Erythroblast (primary cell): ENCODE measurements around the gene SCLY.
"Not testable (repeated sequence)": the region's sequence is repeated elsewhere in the genome, so short reads cannot be mapped to it uniquely, and the experiment has no call there.

Source experiments
- DNase-seq, 2 experiments: peaks; one replicate each; lab custom pipeline; 2025; lab: John Stamatoyannopoulos, UW
- GATA1 ChIP-seq: IDR thresholded peaks from 2 replicates; pipeline ENCODE4 v1.6.1; 2011; ENCODE audit warnings: low read depth, mild to moderate bottlenecking, control low read depth, low read length, moderate library complexity
- POLR2A ChIP-seq: IDR thresholded peaks from 2 replicates; pipeline ENCODE4 v1.6.1; 2011; ENCODE audit warnings: mild to moderate bottlenecking, low read length

The SCLY gene

DNA sequence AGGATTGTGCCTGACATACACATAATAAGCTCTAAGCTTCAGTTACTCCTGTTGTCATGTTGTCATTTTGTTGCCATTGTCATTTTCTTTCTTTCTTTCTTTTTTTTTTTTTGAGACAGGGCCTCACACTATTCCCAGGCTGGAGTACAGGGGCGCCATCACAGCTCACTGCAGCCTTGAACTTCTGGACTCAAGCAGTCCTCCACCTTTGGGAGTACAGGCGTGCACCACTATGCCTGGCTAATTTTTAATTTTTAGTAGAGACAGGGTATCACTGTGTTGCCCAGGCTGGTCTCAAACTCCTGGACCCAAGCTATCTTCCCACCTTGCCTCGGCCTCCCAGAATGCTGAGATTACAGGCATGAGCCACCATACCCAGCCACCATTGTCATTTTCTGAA, 30.9 kb upstream of the SCLY start:
- TF ChIP-seq POLR2A (no peak), GATA1 (no peak)

GRCh38 chr2:238030422-238031155, 30.2 kb upstream of the SCLY start:
- TF ChIP-seq POLR2A (no peak), GATA1 (no peak)
- no peak for DNase-seq

More for the DNA sequence above, 30.9 kb upstream of the SCLY start:
- DNase-seq: no peak

DNA sequence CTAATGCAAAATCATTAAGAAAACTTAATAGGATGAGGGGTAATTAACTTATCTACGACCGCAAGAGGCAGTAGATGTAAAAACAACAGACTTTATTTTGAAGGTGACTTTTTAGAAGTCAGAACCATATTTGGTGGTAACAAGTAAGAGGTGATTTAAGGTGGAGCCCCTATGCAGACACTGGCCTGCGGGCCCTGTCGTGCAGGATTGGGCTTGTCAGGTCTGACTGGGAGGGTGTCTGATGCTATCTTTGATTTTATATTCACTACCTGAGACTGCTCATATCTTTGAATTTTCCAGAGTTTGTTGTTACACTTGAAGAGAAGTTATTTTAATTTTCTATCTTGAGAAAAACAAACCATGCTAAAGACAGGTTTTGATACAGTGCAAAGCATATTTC, 29.1 kb upstream of the SCLY start:
- TF ChIP-seq GATA1 (no peak), POLR2A (no peak)
- DNase-seq: no peak

- no peak for DNase-seq
- TF ChIP-seq GATA1: no peak
- TF ChIP-seq POLR2A: no peak
Measured at GRCh38 chr2:238032755-238033337, 28.0 kb upstream of the SCLY start.

DNA sequence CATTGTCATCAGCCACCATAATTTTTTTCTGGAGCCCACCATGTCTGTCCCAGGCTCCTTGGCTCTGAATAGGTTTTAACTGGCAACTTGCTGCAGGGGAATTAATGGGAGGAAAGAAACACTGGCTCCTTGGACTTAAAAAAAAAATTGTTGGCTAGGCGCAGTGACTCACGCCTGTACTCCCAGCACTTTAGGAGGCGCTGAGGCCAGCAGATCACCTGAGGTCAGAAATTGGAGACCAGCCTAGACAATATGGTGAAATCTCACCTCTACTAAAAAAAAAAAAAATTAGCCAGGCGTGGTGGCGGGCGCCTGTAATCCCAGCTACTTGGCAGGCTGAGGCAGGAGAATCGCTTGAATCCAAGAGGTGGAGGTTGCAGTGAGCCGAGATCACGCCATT, 26.8 kb upstream of the SCLY start:
- not testable (repeated sequence) for DNase-seq

DNA sequence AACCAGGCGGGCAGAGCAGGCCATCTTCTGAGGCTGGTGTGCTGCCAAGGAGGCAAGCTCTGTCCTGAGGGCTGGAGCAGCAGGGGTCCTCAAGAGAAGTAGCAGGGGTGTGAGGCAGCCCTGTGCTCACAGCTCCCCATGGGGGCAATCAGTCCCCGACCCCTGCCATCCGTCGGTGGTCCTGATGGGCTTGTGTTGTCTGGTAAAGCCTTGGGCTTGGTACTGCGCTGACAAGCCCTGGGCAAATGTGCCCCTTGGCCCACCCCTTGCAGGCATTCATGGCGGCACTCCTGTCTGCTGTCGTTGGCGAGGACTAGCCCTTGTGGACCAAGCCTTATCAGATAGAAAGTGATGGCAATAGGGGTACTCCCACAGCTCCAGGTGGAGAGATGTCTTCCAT, 22.6 kb upstream of the SCLY start:
- TF ChIP-seq POLR2A (no peak), GATA1 (no peak)
- no peak for DNase-seq

DNA sequence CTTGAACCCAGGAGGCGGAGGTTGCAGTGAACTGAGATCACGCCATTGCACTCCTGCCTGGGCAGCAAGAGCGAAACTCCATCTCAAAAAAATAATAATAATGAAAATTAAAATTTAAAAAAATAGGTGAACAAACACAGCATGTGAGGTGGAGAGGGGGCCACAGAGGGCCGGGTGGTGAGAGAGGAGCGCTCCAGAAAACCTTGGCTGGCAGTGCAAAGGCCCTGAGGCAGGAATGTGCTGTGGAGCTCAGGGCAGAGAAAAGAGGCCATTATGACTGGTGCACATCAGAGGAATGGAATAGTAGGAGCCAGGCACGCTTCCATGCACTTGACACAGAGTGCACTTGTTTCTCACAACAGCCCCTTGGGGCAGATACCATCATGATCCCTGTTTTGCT, 21.6 kb upstream of the SCLY start:
- no peak for DNase-seq
- TF ChIP-seq GATA1 (no peak), POLR2A (no peak)

GRCh38 chr2:238039985-238040384, 20.8 kb upstream of the SCLY start:
- no peak for TF ChIP-seq GATA1
- no peak for TF ChIP-seq POLR2A

GRCh38 chr2:238040918-238041317, 19.9 kb upstream of the SCLY start:
- DNase-seq: no peak
- no peak for TF ChIP-seq GATA1
- no peak for TF ChIP-seq POLR2A

More at GRCh38 chr2:238039985-238040384, 20.8 kb upstream of the SCLY start:
- DNase-seq: no peak

DNA sequence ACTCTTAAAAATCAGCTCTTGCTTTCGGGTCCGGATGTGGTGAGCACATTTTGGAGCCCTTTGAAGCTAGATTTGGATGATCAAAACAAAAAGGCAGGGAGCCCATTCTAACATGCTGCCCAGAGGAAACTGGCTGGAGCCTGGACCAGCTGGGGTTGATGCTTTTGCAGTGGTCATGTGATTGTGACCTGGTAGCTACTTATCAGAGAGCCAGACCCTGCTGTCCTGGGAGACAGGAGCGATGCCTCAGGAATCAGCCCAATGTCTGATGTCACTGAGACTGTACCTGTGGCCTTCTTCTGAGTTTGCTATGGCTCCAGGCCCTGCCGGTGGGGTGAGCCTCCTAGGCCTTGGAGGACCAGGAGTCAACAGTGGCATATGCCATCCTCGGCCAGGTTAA, 18.7 kb upstream of the SCLY start:
- DNase-seq: no peak
- TF ChIP-seq POLR2A (no peak), GATA1 (no peak)

DNA sequence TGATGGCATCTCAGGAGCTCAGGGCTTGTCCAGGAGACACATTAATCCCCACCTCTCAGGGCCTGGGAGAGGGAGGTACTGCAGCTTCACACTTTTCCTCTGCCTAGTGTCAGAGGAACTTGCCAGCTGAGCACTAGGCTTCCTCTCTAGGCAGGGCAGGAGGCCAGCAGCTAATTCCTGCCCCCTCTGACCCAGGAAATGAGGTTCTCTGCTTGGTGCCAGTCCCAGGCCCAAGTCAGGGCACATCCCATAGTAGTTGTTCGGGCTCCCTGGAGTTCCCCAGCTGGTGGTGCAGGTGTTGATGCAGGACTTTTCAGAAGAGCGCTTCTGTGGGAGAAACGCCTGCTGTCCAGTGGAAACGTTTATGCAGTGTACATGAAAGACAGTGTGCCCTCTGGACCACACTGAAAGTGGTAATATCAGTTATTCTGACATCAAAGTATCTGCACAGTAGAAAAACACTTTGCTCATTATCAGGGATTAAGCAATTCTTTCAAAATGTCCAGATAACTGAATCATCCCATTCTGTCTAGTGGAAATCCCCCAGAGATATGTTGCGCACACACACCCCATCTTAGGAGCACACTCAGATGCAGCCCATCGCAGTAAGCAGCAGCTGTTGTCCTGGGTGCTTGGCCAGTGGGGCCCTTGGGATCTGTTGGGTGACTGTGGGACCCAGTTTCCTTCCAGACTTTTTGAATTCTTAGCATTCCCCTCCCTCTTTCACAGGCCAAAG, 17.8 kb upstream of the SCLY start:
- TF ChIP-seq POLR2A (no peak), GATA1 (no peak)
- no peak for DNase-seq

DNA sequence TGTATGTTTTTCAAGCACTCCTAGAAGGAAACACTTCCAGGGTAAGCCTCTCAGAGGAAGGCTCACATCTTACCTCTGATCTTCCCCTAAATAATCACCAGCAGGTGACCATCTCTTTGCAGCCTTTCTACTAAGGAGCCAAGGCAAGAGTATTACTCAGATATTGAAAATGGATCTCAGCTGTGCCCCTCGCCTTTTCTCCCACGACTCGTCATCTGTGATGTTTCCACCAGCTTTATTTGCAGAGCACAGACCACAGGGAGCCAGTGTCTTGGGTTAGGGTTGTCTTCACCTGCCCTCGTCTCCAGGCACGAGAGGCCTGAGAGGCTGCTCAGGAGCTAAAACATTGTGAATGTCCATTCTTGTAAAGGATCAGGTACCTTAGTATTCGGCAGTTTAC, 16.9 kb upstream of the SCLY start:
- TF ChIP-seq POLR2A: no peak
- TF ChIP-seq GATA1: no peak
- DNase-seq: no peak

GRCh38 chr2:238045575-238045974, 15.2 kb upstream of the SCLY start:
- no peak for DNase-seq
- TF ChIP-seq POLR2A: no peak
- no peak for TF ChIP-seq GATA1

GRCh38 chr2:238046725-238047270, 14.0 kb upstream of the SCLY start:
- DNase-seq: no peak
- TF ChIP-seq POLR2A (no peak), GATA1 (no peak)

DNA sequence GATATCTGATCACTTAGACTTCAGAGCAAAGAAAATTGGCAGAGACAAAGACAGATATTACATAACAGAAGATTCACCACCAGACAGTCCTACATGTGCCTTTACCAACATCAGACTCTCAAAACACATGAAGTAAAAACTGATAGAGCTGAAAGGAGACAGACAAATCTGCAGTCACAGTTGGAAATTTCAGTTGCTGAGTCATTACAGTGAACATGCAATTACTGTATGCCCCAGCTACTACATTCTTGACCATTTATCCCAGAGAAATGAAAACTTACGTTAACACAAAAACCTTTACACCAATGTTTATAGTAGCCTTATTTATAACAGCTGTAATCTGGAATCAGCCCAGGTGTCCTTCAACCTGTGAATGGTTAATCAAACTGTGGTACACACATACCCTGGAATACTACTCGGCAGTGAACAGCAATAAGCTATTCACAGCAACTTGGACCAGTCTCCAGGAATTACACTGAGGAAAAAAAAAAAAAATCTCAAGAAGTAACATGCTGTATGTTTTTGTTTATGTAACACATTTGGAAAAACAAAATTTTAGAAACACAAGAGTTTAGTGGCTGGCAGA, 7.5 kb upstream of the SCLY start:
- TF ChIP-seq GATA1: no peak
- no peak for TF ChIP-seq POLR2A
- DNase-seq: peak; percentile 61 to 74
